ENCODE data around the gene TBX15. TPM values are rescaled to one million over a fixed set of nuclear protein-coding genes. Genes with fewer than 3 reads are reported as not detected.

TBX15 gene
- total and polyA plus RNA-seq, 9 donors, result 0.08 to 0.60 (median 0.20) TPM; not detected in 1

DNA sequence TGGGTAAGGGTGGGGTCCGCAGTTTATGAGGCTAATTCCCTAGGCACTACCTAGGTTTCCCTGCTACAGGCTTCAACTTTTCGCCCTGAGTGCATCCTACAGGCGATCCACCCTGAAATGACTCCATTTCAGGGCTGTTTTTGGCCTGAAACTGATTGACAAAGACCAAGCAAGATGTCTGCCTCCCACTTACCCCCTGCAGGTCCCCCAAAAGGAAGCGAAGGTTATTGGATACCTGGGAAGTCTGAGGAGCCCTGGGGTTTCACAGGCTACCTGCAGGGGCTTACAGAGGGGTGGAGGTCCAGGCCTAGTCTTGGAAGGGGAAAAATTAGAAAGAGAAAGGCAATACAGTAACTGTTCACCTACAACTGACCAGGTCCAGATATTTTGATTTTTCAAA lies 3.3 kb upstream of the TBX15 start:
- intact Hi-C loops (cut with DNase I), result no loop called here
- no peaks in the 10 kb centered on the region for H3K36me3 ChIP-seq
- no peak overlapping the region for H3K27ac ChIP-seq
- no peak overlapping the region for H3K4me3 ChIP-seq
- no peaks in the 10 kb centered on the region for H3K27me3 ChIP-seq
- no peak for DNase-seq
- H3K9me3 ChIP-seq, result no peaks in the 10 kb centered on the region
- no peak for TF ChIP-seq EP300 (IDR thresholded peaks at IDR 0.05)
- TF ChIP-seq POLR2A (IDR thresholded peaks at IDR 0.05), result no peak
- TF ChIP-seq, protein P1, sequence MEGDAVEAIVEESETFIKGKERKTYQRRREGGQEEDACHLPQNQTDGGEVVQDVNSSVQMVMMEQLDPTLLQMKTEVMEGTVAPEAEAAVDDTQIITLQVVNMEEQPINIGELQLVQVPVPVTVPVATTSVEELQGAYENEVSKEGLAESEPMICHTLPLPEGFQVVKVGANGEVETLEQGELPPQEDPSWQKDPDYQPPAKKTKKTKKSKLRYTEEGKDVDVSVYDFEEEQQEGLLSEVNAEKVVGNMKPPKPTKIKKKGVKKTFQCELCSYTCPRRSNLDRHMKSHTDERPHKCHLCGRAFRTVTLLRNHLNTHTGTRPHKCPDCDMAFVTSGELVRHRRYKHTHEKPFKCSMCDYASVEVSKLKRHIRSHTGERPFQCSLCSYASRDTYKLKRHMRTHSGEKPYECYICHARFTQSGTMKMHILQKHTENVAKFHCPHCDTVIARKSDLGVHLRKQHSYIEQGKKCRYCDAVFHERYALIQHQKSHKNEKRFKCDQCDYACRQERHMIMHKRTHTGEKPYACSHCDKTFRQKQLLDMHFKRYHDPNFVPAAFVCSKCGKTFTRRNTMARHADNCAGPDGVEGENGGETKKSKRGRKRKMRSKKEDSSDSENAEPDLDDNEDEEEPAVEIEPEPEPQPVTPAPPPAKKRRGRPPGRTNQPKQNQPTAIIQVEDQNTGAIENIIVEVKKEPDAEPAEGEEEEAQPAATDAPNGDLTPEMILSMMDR (IDR thresholded peaks at IDR 0.05), result no peak
- 30 to 41% (median 34%) methylated on average over 4 of the region's 4 CpGs for WGBS, 3 donors
- H3K4me1 ChIP-seq (ENCODE audit: insufficient read depth), result peaks cover 3% of the 10 kb centered on the region

DNA sequence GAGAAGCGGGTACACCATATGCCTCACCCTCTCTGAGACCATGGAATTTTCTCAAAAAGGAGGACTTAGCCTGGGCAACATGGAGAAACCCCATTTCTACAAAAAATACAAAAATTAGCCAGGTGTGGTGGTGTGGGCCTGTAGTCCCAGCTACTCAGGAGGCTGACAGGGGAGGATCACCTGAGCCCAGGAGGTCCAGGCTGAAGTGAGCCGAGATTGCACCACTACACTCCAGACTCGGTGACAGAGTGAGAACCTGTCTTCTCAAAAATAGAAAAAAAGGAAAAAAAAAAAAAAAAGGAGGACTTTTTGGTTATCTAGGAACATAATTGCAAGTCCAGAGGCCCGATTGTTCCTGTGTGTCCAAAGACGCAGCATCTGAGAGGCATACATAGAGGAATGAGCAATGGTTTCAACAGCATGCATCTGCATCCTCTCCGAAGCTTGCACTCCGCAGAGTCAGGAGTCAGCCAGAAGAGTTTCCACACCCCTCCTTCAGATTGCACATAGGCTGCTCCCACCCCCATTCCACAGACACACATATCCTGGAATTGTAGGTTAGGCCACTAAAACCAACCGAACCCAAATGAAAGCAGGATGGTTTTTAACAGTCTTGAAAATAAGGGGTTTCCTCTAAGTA lies 2.5 kb upstream of the TBX15 start:
- Histone ChIP-seq H3K36me3 (no peaks in the 10 kb centered on the region), H3K4me1 (ENCODE audit: insufficient read depth) (peaks cover 3% of the 10 kb centered on the region)
- TF ChIP-seq EP300 (IDR thresholded peaks at IDR 0.05), result no peak
- TF ChIP-seq POLR2A (IDR thresholded peaks at IDR 0.05), result no peak
- TF ChIP-seq, protein P1 (IDR thresholded peaks at IDR 0.05), result no peak

DNA sequence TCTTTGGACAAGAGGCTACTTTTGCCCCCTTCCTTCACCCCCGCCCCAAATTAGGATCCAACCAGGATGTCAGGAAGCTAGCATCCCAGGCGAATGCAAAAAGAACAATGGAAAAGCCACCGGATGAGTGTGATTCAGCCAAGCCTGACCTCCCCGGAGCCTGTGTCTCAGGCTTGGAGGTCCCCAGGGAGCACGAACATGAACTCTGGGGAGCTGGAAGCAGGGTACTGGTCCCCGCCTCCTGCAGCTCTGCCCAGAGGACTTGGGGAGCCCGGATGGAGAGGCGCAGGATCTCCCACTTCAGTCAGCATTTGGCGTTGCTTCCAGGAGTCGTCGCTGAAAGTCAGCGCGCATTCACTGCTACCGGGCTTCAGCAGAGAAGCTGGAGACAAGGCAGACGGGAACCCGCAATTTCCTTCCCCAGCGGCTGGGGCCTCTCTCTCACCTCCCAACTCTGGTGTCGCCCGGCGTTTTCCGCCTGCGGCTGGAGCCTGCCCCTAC lies 1.8 kb upstream of the TBX15 start:
- Histone ChIP-seq H3K4me3 (no peak overlapping the region), H3K27ac (no peak overlapping the region), H3K9me3 (no peaks in the 10 kb centered on the region), H3K36me3 (no peaks in the 10 kb centered on the region), H3K27me3 (peaks cover 3% of the 10 kb centered on the region), H3K4me1 (ENCODE audit: insufficient read depth) (peaks cover 3% of the 10 kb centered on the region)
- TF ChIP-seq POLR2A (IDR thresholded peaks at IDR 0.05) (no peak), EP300 (IDR thresholded peaks at IDR 0.05) (no peak)
- TF ChIP-seq, protein P1 (IDR thresholded peaks at IDR 0.05), result no peak
- whole genome bisulfite sequencing, 3 donors, result 23 to 30% (median 24%) methylated on average over 22 of the region's 22 CpGs
- intact Hi-C loops (cut with DNase I), result no loop called here
- no peak for DNase-seq

More for the DNA sequence above, 2.5 kb upstream of the TBX15 start:
- DNase-seq, result no peak
- intact Hi-C loops (cut with DNase I), result no loop called here
- H3K27ac ChIP-seq, result no peak overlapping the region
- no peak overlapping the region for H3K4me3 ChIP-seq
- 53 to 66% (median 53%) methylated on average over 8 of the region's 8 CpGs for WGBS, 3 donors
- peaks cover 3% of the 10 kb centered on the region for H3K27me3 ChIP-seq
- no peaks in the 10 kb centered on the region for H3K9me3 ChIP-seq

DNA sequence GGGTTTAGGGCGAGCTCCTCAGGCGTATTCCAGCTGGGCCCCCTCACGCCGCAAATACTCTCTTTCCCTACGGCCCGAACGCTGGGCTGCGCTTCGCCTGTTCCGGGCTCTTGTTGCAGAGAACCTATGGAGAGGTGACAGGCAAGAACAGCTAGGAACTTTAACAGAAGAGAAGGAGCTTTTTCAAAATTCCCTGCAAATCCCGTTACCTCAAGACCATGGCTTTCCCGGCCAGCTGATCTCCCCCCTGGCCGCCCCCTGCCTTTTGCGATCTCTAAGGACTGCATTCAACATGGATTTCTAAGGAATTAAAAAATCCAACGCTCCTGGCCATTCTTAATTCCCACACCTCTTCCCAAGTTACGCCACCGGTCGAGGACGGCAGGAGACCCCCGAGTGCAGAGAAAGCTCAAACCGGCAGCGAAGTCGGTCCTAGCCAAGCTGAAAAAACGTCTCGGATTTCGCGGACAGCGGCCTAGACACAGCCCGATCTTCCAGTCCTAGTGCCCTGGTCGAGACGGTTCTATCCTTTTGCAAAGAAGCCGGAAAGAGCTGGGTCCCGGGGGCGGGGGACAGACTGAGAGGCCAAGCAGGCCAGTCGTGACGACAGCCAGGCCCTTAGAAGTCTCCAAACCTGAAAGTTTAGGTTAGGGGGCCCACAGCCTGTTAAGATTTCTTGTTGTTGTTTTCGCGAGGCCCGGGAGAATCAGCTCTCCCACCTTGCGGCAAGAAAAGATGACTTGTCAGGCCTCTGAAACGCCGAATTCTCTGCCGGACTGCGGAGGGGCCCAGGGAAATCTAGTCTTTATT lies 1.1 kb upstream of the TBX15 start:
- DNase-seq, result no peak
- 19 to 26% (median 22%) methylated on average over 44 of the region's 44 CpGs for WGBS, 3 donors
- Histone ChIP-seq H3K4me3 (no peak overlapping the region), H3K27me3 (peaks cover 3% of the 10 kb centered on the region), H3K36me3 (no peaks in the 10 kb centered on the region), H3K27ac (no peak overlapping the region), H3K4me1 (ENCODE audit: insufficient read depth) (peaks cover 3% of the 10 kb centered on the region), H3K9me3 (no peaks in the 10 kb centered on the region)
- TF ChIP-seq, protein P1 (IDR thresholded peaks at IDR 0.05), result no peak
- TF ChIP-seq EP300 (IDR thresholded peaks at IDR 0.05) (no peak), POLR2A (IDR thresholded peaks at IDR 0.05) (no peak)
- intact Hi-C loops (cut with DNase I), result no loop called here
